Breast epithelium (tissue), 4 donors: ENCODE measurements around the gene FGF21. TPM values are rescaled to one million over a fixed set of nuclear protein-coding genes. Genes with fewer than 3 reads are reported as not detected.
A peak's percentile ranks its signal among the peaks of the same experiment; 100 is the strongest.

Experiments used
- DNase-seq, 2 donors: peaks; one replicate each; pipeline ENCODE4 v3.0.0-alpha.2; 2019; ENCODE audit warnings: low spot score in 2 of 2
- H3K27ac ChIP-seq, 2 donors: fragments of 200-600 bp; sonication (generic) in 1 of 2; one replicate each; pipeline ENCODE4 v1.5.1; 2016 to 2019; ENCODE audit warnings: mild to moderate bottlenecking in 1 of 2
- H3K27me3 ChIP-seq, 2 donors: fragments of 200-600 bp; sonication (generic) in 1 of 2; one replicate each; pipeline versions ENCODE4 v1.5.1 to v1.6.0; 2017 to 2019; ENCODE audit warnings: control low read depth in 1 of 2, mild to moderate bottlenecking in 1 of 2
- H3K36me3 ChIP-seq: fragments of 200-600 bp; one replicate; pipeline ENCODE4 v1.5.1; 2019
- H3K4me1 ChIP-seq, 2 donors: fragments of 200-600 bp; sonication (generic); one replicate each; pipeline ENCODE4 v1.5.1; 2016 to 2019; ENCODE audit warnings: control low read depth in 1 of 2
- H3K4me3 ChIP-seq, 3 donors: fragments of 200-600 bp; sonication (generic); 1 replicate in 2 of 3; 2 replicates in 1 of 3; pipeline ENCODE4 v1.5.1; 2016 to 2019; ENCODE audit warnings: mild to moderate bottlenecking in 3 of 3, moderate library complexity in 2 of 3
- H3K9me3 ChIP-seq, 2 donors: fragments of 200-600 bp; sonication (generic) in 1 of 2; one replicate each; pipeline ENCODE4 v1.5.1; 2016 to 2019; ENCODE audit warnings: control low read depth in 1 of 2
- POLR2A ChIP-seq: fragments of 450-650 bp; IDR thresholded peaks from one replicate; pipeline ENCODE4 v1.6.1; 2016; ENCODE audit warnings: antibody characterized with exemption, mild to moderate bottlenecking, moderate library complexity
- POLR2AphosphoS5 ChIP-seq, 3 donors: sonication (generic); formaldehyde crosslinking; IDR thresholded peaks; one replicate each; pipeline ENCODE4 v1.6.1; 2017; ENCODE audit warnings: antibody characterized with exemption in 3 of 3
- intact Hi-C: fragments of 100-400 bp; cut with DNase I; formaldehyde crosslinking; loops from one replicate; pipeline ENCODE4 v1.15.1; 2023; ENCODE audit warnings: low total_unique reads
- total RNA-seq, 3 donors: library from RNA; depleted of rRNA; stranded (reverse); fragments of >200 nt; gene quantifications; one replicate each; pipeline ENCODE4 v1.1.0, GENCODE V29; 2016
- TF ChIP-seq, protein P1 (sequence below), 3 donors: fragments of 450-650 bp; IDR thresholded peaks; one replicate each; pipeline ENCODE4 v1.5.1; 2016 to 2017; ENCODE audit warnings: antibody characterized with exemption in 3 of 3, mild to moderate bottlenecking in 3 of 3, moderate library complexity in 3 of 3

Gene FGF21, protein sequence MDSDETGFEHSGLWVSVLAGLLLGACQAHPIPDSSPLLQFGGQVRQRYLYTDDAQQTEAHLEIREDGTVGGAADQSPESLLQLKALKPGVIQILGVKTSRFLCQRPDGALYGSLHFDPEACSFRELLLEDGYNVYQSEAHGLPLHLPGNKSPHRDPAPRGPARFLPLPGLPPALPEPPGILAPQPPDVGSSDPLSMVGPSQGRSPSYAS
- not detected for total RNA-seq

DNA sequence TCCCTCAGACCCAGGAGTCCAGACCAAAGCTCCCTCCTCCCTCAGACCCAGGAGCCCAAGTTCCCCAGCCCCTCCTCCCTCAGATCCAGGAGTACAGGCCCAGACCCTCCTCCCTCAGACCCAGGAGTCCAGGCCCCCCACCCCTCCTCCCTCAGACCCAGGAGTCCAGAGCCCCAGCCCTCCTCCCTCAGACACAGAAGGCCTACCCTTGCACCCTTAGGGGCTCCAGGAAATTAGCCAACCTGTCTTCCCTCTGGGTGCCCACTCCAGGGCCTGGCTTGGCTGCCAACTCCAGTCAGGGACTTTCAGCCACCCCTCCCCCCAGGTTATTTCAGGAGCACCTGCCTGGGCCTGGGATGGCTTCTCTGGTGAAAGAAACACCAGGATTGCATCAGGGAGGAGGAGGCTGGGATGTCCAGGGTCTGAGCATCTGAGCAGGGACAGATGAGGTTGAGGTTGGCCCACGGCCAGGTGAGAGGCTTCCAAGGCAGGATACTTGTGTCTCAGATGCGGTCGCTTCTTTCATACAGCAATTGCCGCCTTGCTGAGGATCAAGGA, at the start of gene FGF21:
FGF21 (plus strand) TSS at position 441 of the 558 bp plus-strand sequence. CDS start 713 bp downstream, outside the sequence.
- DNase-seq = no peak
- H3K27me3 ChIP-seq = no peaks in the 10 kb centered on the region
- TF ChIP-seq POLR2A (no peak), POLR2AphosphoS5 (IDR thresholded peaks at IDR 0.05) (no peak)
- TF ChIP-seq, protein P1, sequence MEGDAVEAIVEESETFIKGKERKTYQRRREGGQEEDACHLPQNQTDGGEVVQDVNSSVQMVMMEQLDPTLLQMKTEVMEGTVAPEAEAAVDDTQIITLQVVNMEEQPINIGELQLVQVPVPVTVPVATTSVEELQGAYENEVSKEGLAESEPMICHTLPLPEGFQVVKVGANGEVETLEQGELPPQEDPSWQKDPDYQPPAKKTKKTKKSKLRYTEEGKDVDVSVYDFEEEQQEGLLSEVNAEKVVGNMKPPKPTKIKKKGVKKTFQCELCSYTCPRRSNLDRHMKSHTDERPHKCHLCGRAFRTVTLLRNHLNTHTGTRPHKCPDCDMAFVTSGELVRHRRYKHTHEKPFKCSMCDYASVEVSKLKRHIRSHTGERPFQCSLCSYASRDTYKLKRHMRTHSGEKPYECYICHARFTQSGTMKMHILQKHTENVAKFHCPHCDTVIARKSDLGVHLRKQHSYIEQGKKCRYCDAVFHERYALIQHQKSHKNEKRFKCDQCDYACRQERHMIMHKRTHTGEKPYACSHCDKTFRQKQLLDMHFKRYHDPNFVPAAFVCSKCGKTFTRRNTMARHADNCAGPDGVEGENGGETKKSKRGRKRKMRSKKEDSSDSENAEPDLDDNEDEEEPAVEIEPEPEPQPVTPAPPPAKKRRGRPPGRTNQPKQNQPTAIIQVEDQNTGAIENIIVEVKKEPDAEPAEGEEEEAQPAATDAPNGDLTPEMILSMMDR (IDR thresholded peaks at IDR 0.05) = no peak
- H3K4me3 ChIP-seq = no peak within 1 kb of the TSS
- no peaks in the 10 kb centered on the region for H3K4me1 ChIP-seq
- H3K27ac ChIP-seq = no peak within 1 kb of the TSS
- intact Hi-C loops = loop anchor here (5.0 kb wide), 1 partner anchor 1228 kb away; no protein-coding TSS in a partner anchor
- no peaks in the 10 kb centered on the region for H3K36me3 ChIP-seq
- H3K9me3 ChIP-seq = no peaks in the 10 kb centered on the region

DNA sequence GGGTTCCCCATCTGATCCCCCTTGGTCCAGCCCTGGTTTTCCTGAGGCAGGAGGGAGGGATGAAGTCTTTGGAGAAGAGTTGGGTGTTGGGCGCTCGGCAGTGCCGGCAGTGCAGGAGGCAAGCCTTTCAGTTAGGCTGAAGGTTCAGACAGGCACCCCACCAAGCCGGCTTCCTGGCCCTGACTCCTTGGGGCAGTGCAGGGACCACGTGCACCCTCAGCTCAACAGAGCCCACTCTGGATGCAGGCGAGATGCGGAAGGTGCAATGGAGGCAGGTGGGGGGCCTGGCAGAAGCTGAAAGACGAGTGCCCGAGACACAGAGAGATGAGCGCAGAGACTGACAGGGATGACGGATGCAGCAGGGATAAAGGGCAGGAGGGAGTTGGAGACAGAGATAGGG, 46.9 kb upstream of the FGF21 start:
- Histone ChIP-seq H3K36me3 (no peaks in the 10 kb centered on the region), H3K27me3 (no peaks in the 10 kb centered on the region), H3K9me3 (peaks cover 0 to 2% of the 10 kb centered on the region in 2 donors), H3K4me1 (peaks cover 0 to 6% of the 10 kb centered on the region in 2 donors), H3K4me3 (no peak overlapping the region), H3K27ac (no peak overlapping the region)
- intact Hi-C loops = no loop called here
- no peak for DNase-seq
- TF ChIP-seq POLR2AphosphoS5 (IDR thresholded peaks at IDR 0.05) = no peak
- TF ChIP-seq, protein P1 (IDR thresholded peaks at IDR 0.05) = no peak
- TF ChIP-seq POLR2A = no peak

DNA sequence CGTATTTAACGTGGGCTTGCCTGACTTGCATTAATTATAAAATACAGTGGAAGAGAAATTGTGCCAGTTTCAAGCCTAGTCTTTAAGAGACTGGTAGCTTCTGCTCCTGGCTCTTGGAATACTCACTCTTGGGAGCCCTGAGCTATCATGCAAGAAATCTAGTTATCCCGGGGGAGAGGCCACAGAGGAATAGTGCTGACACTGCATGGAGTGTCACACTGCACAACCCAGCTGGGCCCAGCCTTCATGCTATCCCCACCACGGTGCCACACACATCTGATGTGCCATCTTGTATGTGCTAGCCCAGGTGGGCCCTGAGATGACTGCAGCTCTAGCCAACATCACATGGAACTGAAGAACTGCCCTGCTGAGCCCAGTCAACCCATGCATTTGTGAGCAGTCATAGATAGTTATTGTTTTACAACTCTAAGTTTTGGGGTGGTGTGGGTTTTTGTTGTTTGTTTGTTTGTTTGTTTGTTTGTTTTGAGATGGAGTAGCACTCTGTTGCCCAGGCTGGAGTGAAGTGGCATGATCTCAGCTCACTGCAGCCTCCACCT, 44.1 kb upstream of the FGF21 start:
- Histone ChIP-seq H3K27ac (no peak overlapping the region), H3K27me3 (no peaks in the 10 kb centered on the region), H3K36me3 (no peaks in the 10 kb centered on the region), H3K4me1 (peaks cover 5 to 6% of the 10 kb centered on the region in 2 donors), H3K4me3 (no peak overlapping the region), H3K9me3 (peaks cover 0 to 2% of the 10 kb centered on the region in 2 donors)
- intact Hi-C loops = no loop called here
- no peak for DNase-seq
- TF ChIP-seq, protein P1 (IDR thresholded peaks at IDR 0.05) = no peak
- TF ChIP-seq POLR2A (no peak), POLR2AphosphoS5 (IDR thresholded peaks at IDR 0.05) (no peak)

DNA sequence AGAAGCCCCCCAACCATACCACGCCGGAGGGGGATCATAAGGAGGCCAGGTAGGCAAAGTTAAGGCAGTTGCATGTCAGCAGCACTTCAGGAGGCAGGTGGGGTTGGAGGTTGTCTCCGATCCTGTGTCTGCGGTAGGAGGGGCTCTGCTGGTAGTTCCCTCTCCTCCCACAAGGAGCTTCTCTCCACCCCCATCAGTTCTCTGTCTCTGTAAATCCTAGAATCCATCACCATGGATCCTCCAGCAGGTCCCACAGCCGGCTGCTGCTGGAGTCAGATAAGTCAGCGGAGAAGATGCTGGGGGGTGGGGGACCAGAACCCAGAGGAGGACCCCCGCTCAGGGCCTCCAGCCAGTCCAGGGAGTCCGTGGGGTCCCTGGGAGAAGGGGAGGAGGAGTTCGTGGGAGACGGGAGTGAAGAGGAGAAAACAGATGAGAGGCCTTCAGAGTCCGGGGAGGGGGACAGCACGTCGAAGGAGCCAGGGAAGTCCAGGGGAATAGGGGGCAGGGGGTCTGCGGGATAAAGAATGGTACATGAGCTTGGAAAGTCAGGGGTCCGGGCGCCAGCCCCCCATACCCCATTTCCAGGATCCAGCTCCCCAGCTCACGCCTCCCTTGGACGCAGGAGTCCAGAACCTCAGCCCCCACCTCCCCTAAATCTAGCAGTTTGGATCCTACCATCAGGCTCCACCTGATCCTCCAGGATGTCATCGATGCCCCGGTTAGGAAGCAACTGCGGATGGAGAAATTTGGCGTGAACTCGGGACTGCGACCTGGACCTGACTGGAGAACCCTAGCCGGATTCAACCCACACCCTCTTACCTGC, 42.1 kb upstream of the FGF21 start:
- peaks cover 9 to 15% of the 10 kb centered on the region in 2 donors for H3K4me1 ChIP-seq
- intact Hi-C loops = no loop called here
- H3K9me3 ChIP-seq = peaks cover 0 to 2% of the 10 kb centered on the region in 2 donors
- TF ChIP-seq POLR2A = no peak
- TF ChIP-seq, protein P1 (IDR thresholded peaks at IDR 0.05) = peak in 1 of 3 donors; percentile 17
- no peak for TF ChIP-seq POLR2AphosphoS5 (IDR thresholded peaks at IDR 0.05)
- no peaks in the 10 kb centered on the region for H3K36me3 ChIP-seq
- H3K27ac ChIP-seq = peak overlapping the region; percentile 60 to 87
- H3K4me3 ChIP-seq = peak overlapping the region; percentile 49 to 82 (median 62)
- no peak for DNase-seq
- H3K27me3 ChIP-seq = no peaks in the 10 kb centered on the region
